Lung (tissue), 12 donors: ENCODE measurements around the gene INAFM2. TPM values are rescaled to one million over a fixed set of nuclear protein-coding genes. Genes with fewer than 3 reads are reported as not detected.

ENCODE experiments used
- ATAC-seq: fragments of 200-7000 bp; cut with Tn5 transposase; one replicate; pipeline ENCODE4 v1.9.1; 2020; ENCODE audit warnings: moderate number of reproducible peaks; ENCODE audit not compliant: insufficient read depth, low FRiP score
- DNase-seq, 3 donors: peaks; one replicate each; pipeline ENCODE4 v3.0.0-alpha.2; 2013 to 2017
- H3K27ac ChIP-seq, 2 donors: one replicate each; pipeline ENCODE4 v1.5.1; 2013; ENCODE audit warnings: mild to moderate bottlenecking in 2 of 2, moderate library complexity in 2 of 2, control low read depth in 1 of 2, inconsistent platforms in 1 of 2, low read depth in 1 of 2, low read length in 1 of 2
- H3K27me3 ChIP-seq, 3 donors: one replicate each; pipeline ENCODE4 v1.5.1; 2013; ENCODE audit warnings: low read length in 2 of 3; ENCODE audit not compliant: control insufficient read depth in 3 of 3, insufficient read depth in 3 of 3
- H3K36me3 ChIP-seq, 4 donors: one replicate each; pipeline ENCODE4 v1.5.1; 2013; ENCODE audit warnings: low read length in 4 of 4, mild to moderate bottlenecking in 1 of 4, moderate library complexity in 1 of 4; ENCODE audit not compliant: control insufficient read depth in 4 of 4, insufficient read depth in 4 of 4
- H3K4me1 ChIP-seq, 5 donors: one replicate each; pipeline ENCODE4 v1.5.1; 2013; ENCODE audit warnings: low read length in 5 of 5, mild to moderate bottlenecking in 2 of 5, moderate library complexity in 1 of 5; ENCODE audit not compliant: control insufficient read depth in 5 of 5, insufficient read depth in 5 of 5
- H3K4me3 ChIP-seq: one replicate; pipeline ENCODE4 v1.5.1; 2013; ENCODE audit warnings: mild to moderate bottlenecking, control low read depth, moderate library complexity
- H3K9ac ChIP-seq, 2 donors: one replicate each; pipeline ENCODE4 v1.5.1; 2013; ENCODE audit warnings: low read length in 2 of 2, control low read depth in 1 of 2; ENCODE audit not compliant: insufficient read depth in 1 of 2
- H3K9me3 ChIP-seq, 4 donors: one replicate each; pipeline ENCODE4 v1.5.1; 2013; ENCODE audit warnings: low read length in 3 of 4, mild to moderate bottlenecking in 1 of 4, moderate library complexity in 1 of 4; ENCODE audit not compliant: control insufficient read depth in 4 of 4, insufficient read depth in 3 of 4
- WGBS, 2 donors: extraction: QIAGEN DNeasy Blood & Tissue Kit; methylation state at CpG; one replicate each; pipeline ENCODE4 v1.1.7; 2013; 5-methylcytosine and 5-hydroxymethylcytosine counted together
- polyA plus RNA-seq, 2 donors: library from polyadenylated mRNA; stranded (reverse); fragments of 200-250 nt; gene quantifications; one replicate each; pipeline ENCODE4 v1.2.1, GENCODE V29; 2013
- total RNA-seq, 2 donors: library from RNA; depleted of rRNA in 1 of 2; stranded (reverse); fragments of >200 nt in 1 of 2; gene quantifications; one replicate each; pipeline ENCODE4 v1.2.1, GENCODE V29; 2014 to 2021
- TF ChIP-seq, protein P1 (sequence below): IDR thresholded peaks from 2 replicates; pipeline ENCODE4 v1.5.1; 2012; ENCODE audit warnings: mild to moderate bottlenecking; ENCODE audit errors: control extremely low read depth, extremely low read depth
- donor health status: control.
- donor health status: control.
- donor health status: Bipolar disorder and iron deficiency.
- donor health status: healthy.
- donor health status: DM: yes; HTN: yes; CAD: no.

Gene INAFM2
- total and polyA plus RNA-seq, 4 donors, result 12.8 to 31.1 (median 19.0) TPM

DNA sequence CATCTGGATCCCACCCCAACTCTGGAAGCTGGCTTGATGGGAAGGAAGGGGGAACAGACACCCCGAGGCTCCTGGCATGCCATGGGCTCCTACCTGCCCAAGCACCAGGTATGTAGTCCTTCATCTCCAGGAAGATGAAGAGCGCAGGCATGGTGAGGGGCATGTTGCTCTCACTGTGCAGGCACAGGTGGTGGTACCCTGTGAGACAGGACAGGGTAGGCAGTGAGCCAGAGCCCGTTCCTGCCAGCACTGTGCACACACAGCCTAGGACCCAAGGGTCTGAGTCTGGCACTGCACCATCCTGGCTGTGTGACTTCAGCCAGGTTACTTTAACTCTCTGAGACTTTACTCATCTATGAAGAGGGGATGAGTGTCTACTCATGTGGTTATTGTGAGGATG lies 31.2 kb upstream of the INAFM2 start:
- peaks cover 0 to 5% (median 1%) of the 10 kb centered on the region in 4 donors for H3K36me3 ChIP-seq
- TF ChIP-seq, protein P1, sequence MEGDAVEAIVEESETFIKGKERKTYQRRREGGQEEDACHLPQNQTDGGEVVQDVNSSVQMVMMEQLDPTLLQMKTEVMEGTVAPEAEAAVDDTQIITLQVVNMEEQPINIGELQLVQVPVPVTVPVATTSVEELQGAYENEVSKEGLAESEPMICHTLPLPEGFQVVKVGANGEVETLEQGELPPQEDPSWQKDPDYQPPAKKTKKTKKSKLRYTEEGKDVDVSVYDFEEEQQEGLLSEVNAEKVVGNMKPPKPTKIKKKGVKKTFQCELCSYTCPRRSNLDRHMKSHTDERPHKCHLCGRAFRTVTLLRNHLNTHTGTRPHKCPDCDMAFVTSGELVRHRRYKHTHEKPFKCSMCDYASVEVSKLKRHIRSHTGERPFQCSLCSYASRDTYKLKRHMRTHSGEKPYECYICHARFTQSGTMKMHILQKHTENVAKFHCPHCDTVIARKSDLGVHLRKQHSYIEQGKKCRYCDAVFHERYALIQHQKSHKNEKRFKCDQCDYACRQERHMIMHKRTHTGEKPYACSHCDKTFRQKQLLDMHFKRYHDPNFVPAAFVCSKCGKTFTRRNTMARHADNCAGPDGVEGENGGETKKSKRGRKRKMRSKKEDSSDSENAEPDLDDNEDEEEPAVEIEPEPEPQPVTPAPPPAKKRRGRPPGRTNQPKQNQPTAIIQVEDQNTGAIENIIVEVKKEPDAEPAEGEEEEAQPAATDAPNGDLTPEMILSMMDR, result no peak
- H3K4me1 ChIP-seq, result peaks cover 0 to 20% (median 7%) of the 10 kb centered on the region in 5 donors
- no peak overlapping the region for H3K4me3 ChIP-seq
- no peak overlapping the region for H3K27ac ChIP-seq
- WGBS, 2 donors, result 88 to 98% methylated on average over 3 of the region's 3 CpGs
- ATAC-seq (no peak), DNase-seq (no peak)
- no peak overlapping the region for H3K9ac ChIP-seq
- peaks cover 0 to 6% (median 4%) of the 10 kb centered on the region in 3 donors for H3K27me3 ChIP-seq
- H3K9me3 ChIP-seq, result peaks cover 0 to 2% (median 0%) of the 10 kb centered on the region in 4 donors

DNA sequence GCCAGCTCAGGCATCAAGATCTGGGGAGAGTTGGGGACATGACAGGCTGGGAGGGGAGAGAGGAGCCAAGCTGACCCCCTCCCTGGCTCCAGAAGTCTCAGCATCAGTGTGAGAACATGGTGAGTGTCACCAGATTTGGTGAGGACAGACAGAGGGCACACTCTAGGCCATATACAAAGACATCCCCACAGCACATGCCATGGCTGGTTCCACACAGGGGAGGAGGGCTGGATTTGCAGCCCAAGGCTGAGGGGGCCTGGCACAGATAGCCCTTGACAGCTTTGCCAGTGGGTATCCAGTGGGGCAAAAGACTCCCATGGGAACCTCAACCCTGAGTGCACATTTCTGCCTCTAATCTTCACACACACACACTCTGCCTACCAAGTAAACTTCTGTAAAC lies 30.5 kb upstream of the INAFM2 start:
- Histone ChIP-seq H3K9ac (no peak overlapping the region), H3K27ac (no peak overlapping the region), H3K27me3 (peaks cover 0 to 6% (median 4%) of the 10 kb centered on the region in 3 donors), H3K9me3 (peaks cover 0 to 2% (median 0%) of the 10 kb centered on the region in 4 donors), H3K36me3 (peaks cover 0 to 4% (median 1%) of the 10 kb centered on the region in 4 donors), H3K4me3 (no peak overlapping the region), H3K4me1 (peaks cover 0 to 20% (median 7%) of the 10 kb centered on the region in 5 donors)
- TF ChIP-seq, protein P1, result no peak
- DNase-seq (no peak), ATAC-seq (no peak)

DNA sequence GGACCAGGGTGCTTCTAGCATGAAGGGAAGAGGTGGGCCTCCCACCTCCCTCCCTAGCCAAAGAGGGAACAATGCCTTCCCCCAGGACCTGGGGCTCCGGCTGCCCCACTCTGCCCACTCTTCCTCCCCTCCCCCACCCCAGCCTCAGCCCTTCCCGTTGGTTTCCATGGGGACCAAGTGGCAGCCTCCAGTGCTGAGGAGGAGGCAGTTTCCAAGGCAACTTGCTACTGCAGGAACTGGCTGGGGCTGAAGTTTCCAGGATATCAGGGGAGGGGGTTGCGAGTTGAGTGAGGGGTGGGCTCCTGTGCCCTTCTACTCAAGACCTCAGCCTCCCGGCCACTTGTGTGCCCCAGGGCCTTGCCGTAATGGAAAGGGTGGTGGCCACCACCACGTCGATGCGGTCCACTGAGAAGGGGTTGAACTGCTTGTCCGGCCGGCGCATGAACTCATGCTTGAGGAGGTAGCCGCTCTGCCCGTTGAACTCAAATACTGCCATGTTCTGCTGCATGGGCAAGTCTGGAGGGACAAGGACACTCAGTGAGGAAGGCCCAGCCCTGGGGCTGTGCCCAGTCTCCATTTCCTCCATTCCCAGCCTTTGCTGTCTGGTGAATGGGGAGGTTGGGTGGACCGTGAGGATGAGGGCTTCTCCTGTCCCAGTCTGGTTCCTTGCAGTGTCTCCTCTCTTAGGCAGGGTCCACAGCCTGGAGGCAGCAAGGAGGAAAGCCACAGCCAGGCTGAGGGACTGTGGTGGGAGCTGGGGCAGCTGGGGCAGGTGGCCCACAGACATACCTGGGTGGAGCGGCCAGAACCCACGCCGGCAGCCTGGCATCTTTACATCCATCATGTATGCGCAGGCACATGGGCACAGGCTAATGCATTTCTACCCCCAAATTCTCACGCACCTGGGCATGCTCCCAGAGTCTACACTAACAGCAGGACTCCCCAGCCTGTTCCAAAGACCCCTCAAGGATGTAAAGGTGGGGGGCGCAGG lies 29.3 kb upstream of the INAFM2 start:
- 90% methylated on average over 20 of the region's 20 CpGs for WGBS, 2 donors
- Histone ChIP-seq H3K9ac (no peak overlapping the region), H3K4me1 (peaks cover 0 to 20% (median 7%) of the 10 kb centered on the region in 5 donors), H3K9me3 (peaks cover 0 to 2% (median 0%) of the 10 kb centered on the region in 4 donors), H3K27me3 (peaks cover 0 to 6% (median 4%) of the 10 kb centered on the region in 3 donors), H3K4me3 (no peak overlapping the region), H3K36me3 (peaks cover 0 to 1% (median 0%) of the 10 kb centered on the region in 4 donors), H3K27ac (no peak overlapping the region)
- TF ChIP-seq, protein P1, result no peak
- ATAC-seq, result no peak
- no peak for DNase-seq
